ENCODE measurements around the gene WWOX.

Gene WWOX

GRCh38 chr16:78961464-78961863, 862.0 kb downstream of the WWOX start:
- DNase-seq = no peak
- no peak overlapping the region for H3K4me2 ChIP-seq (ENCODE audit: insufficient read depth, low read length)

GRCh38 chr16:78962457-78962929, 863.0 kb downstream of the WWOX start:
- no peak overlapping the region for H2AFZ ChIP-seq (ENCODE audit: low read depth, low read length)
- no peak overlapping the region for H3K4me2 ChIP-seq (ENCODE audit: insufficient read depth, low read length)
- H4K20me1 ChIP-seq (ENCODE audit: insufficient read depth, low read length) = no peaks in the 10 kb centered on the region
- no peak overlapping the region for H3K4me3 ChIP-seq (ENCODE audit: low read depth in 1 of 2, low read length in 2 of 2)
- H3K79me2 ChIP-seq (ENCODE audit: insufficient read depth, low read length) = no peaks in the 10 kb centered on the region
- no peaks in the 10 kb centered on the region for H3K36me3 ChIP-seq (ENCODE audit: insufficient read depth, low read length)
- H3K27ac ChIP-seq (ENCODE audit: low read length) = no peak overlapping the region
- ATAC-seq (ENCODE audit: insufficient read depth, low read depth) (no peak), DNase-seq (no peak)
- no peak overlapping the region for H3K9ac ChIP-seq (ENCODE audit: low read depth, low read length)
- TF ChIP-seq, protein P1, sequence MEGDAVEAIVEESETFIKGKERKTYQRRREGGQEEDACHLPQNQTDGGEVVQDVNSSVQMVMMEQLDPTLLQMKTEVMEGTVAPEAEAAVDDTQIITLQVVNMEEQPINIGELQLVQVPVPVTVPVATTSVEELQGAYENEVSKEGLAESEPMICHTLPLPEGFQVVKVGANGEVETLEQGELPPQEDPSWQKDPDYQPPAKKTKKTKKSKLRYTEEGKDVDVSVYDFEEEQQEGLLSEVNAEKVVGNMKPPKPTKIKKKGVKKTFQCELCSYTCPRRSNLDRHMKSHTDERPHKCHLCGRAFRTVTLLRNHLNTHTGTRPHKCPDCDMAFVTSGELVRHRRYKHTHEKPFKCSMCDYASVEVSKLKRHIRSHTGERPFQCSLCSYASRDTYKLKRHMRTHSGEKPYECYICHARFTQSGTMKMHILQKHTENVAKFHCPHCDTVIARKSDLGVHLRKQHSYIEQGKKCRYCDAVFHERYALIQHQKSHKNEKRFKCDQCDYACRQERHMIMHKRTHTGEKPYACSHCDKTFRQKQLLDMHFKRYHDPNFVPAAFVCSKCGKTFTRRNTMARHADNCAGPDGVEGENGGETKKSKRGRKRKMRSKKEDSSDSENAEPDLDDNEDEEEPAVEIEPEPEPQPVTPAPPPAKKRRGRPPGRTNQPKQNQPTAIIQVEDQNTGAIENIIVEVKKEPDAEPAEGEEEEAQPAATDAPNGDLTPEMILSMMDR (IDR thresholded peaks at IDR 0.05; ENCODE audit: borderline replicate concordance, extremely low read depth, low read length, poor library complexity, severe bottlenecking) = no peak
- TF ChIP-seq EZH2 (IDR thresholded peaks at IDR 0.05; ENCODE audit: borderline replicate concordance, low read depth, low read length, severe bottlenecking) = no peak
- H3K27me3 ChIP-seq (ENCODE audit: insufficient read depth, low read length, poor library complexity) = no peaks in the 10 kb centered on the region
- H3K4me1 ChIP-seq (ENCODE audit: insufficient read depth, low read length) = no peaks in the 10 kb centered on the region
- H3K9me3 ChIP-seq (ENCODE audit: insufficient read depth, low read length, severe bottlenecking) = peaks cover 4% of the 10 kb centered on the region

More at GRCh38 chr16:78961464-78961863, 862.0 kb downstream of the WWOX start:
- Histone ChIP-seq H3K9me3 (ENCODE audit: insufficient read depth, low read length, severe bottlenecking) (peaks cover 4% of the 10 kb centered on the region), H2AFZ (ENCODE audit: low read depth, low read length) (no peak overlapping the region), H4K20me1 (ENCODE audit: insufficient read depth, low read length) (no peaks in the 10 kb centered on the region), H3K27ac (ENCODE audit: low read length) (no peak overlapping the region), H3K4me1 (ENCODE audit: insufficient read depth, low read length) (no peaks in the 10 kb centered on the region), H3K27me3 (ENCODE audit: insufficient read depth, low read length, poor library complexity) (no peaks in the 10 kb centered on the region), H3K9ac (ENCODE audit: low read depth, low read length) (no peak overlapping the region), H3K79me2 (ENCODE audit: insufficient read depth, low read length) (no peaks in the 10 kb centered on the region), H3K4me3 (ENCODE audit: low read depth in 1 of 2, low read length in 2 of 2) (no peak overlapping the region), H3K36me3 (ENCODE audit: insufficient read depth, low read length) (no peaks in the 10 kb centered on the region)
- no peak for TF ChIP-seq EZH2 (IDR thresholded peaks at IDR 0.05; ENCODE audit: borderline replicate concordance, low read depth, low read length, severe bottlenecking)
- TF ChIP-seq, protein P1 (IDR thresholded peaks at IDR 0.05; ENCODE audit: borderline replicate concordance, extremely low read depth, low read length, poor library complexity, severe bottlenecking) = no peak
- no peak for ATAC-seq (ENCODE audit: insufficient read depth, low read depth)

GRCh38 chr16:78967948-78968347, 868.5 kb downstream of the WWOX start:
- no peaks in the 10 kb centered on the region for H3K79me2 ChIP-seq (ENCODE audit: insufficient read depth, low read length)
- no peaks in the 10 kb centered on the region for H3K4me1 ChIP-seq (ENCODE audit: insufficient read depth, low read length)
- H3K4me2 ChIP-seq (ENCODE audit: insufficient read depth, low read length) = no peak overlapping the region
- no peak overlapping the region for H3K9ac ChIP-seq (ENCODE audit: low read depth, low read length)
- H4K20me1 ChIP-seq (ENCODE audit: insufficient read depth, low read length) = no peaks in the 10 kb centered on the region
- no peak for TF ChIP-seq EZH2 (IDR thresholded peaks at IDR 0.05; ENCODE audit: borderline replicate concordance, low read depth, low read length, severe bottlenecking)
- TF ChIP-seq, protein P1 (IDR thresholded peaks at IDR 0.05; ENCODE audit: borderline replicate concordance, extremely low read depth, low read length, poor library complexity, severe bottlenecking) = no peak
- DNase-seq = no peak
- no peaks in the 10 kb centered on the region for H3K36me3 ChIP-seq (ENCODE audit: insufficient read depth, low read length)
- no peak overlapping the region for H3K27ac ChIP-seq (ENCODE audit: low read length)
- no peaks in the 10 kb centered on the region for H3K27me3 ChIP-seq (ENCODE audit: insufficient read depth, low read length, poor library complexity)
- peaks cover 4% of the 10 kb centered on the region for H3K9me3 ChIP-seq (ENCODE audit: insufficient read depth, low read length, severe bottlenecking)
- H3K4me3 ChIP-seq (ENCODE audit: low read depth in 1 of 2, low read length in 2 of 2) = no peak overlapping the region
- ATAC-seq (ENCODE audit: insufficient read depth, low read depth) = no peak
- H2AFZ ChIP-seq (ENCODE audit: low read depth, low read length) = no peak overlapping the region

DNA sequence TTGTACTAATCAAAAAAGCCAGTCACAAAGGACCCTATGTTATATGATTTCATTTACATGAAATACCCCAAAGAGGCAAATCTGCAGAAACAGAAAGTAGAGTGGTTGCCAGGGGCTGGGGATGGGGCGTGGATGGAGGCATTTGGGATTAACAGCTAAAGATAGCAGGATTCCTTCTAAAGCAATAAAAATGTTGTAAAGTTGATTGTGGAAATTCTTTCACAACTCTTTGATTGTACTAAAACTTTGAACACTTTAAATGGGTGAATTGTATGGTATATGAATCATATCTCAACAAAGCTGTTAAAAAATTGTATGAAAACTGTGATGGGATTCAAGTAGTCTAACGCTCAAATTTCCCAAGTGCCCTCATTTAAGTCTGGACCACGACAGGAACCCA, 870.3 kb downstream of the WWOX start:
- H3K9ac ChIP-seq (ENCODE audit: low read depth, low read length) = no peak overlapping the region
- no peaks in the 10 kb centered on the region for H4K20me1 ChIP-seq (ENCODE audit: insufficient read depth, low read length)
- no peak overlapping the region for H3K4me2 ChIP-seq (ENCODE audit: insufficient read depth, low read length)
- DNase-seq = no peak
- H3K27ac ChIP-seq (ENCODE audit: low read length) = no peak overlapping the region
- H3K36me3 ChIP-seq (ENCODE audit: insufficient read depth, low read length) = no peaks in the 10 kb centered on the region
- ATAC-seq (ENCODE audit: insufficient read depth, low read depth) = no peak
- no peaks in the 10 kb centered on the region for H3K9me3 ChIP-seq (ENCODE audit: insufficient read depth, low read length, severe bottlenecking)
- no peaks in the 10 kb centered on the region for H3K4me1 ChIP-seq (ENCODE audit: insufficient read depth, low read length)
- no peaks in the 10 kb centered on the region for H3K27me3 ChIP-seq (ENCODE audit: insufficient read depth, low read length, poor library complexity)
- no peak overlapping the region for H2AFZ ChIP-seq (ENCODE audit: low read depth, low read length)
- H3K79me2 ChIP-seq (ENCODE audit: insufficient read depth, low read length) = no peaks in the 10 kb centered on the region
- no peak overlapping the region for H3K4me3 ChIP-seq (ENCODE audit: low read depth in 1 of 2, low read length in 2 of 2)
- no peak for TF ChIP-seq EZH2 (IDR thresholded peaks at IDR 0.05; ENCODE audit: borderline replicate concordance, low read depth, low read length, severe bottlenecking)
- TF ChIP-seq, protein P1 (IDR thresholded peaks at IDR 0.05; ENCODE audit: borderline replicate concordance, extremely low read depth, low read length, poor library complexity, severe bottlenecking) = no peak
